ENCODE measurements around the gene FMNL2.

The FMNL2 gene

DNA sequence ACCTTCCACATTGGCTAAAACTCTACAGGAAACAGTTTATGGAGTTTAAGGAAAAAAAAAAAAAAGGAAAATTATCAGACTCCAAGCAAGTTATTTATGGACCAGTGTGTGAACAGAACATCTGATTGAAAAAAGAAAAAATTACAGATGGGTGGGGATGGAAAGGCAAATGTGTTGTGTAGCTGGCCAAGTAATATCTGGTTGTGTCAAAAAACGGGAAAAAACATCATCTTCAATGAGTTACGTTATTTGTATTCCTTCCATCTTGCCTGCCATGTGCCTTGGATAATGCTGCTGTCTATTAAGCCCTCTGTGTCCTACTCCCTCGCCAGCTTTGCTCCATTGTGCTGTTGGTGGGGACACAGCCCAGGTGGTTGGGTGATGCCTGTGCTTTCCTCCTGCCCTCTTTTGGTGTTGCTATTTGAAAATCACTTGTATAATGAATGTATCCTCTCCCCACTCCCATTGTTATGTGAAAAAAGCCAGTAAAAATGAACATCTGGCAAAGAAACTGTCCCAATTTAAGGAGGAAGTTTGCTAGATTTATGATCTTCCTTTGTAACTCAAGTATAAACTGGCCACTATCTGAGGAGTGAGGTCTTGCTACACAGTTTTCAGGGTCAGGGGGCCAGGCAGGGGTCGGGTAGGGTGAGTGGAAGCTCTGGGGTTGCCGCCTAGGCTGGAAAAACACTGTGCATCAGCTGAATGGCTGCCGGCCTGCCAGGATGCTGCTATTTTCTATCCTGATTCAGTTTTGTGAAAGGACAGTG is 155.9 kb downstream of the FMNL2 start:
- no peaks in the 10 kb centered on the region for H3K9me2 ChIP-seq (ENCODE audit: low read depth, low read length)
- no peak overlapping the region for H3K4me3 ChIP-seq (ENCODE audit: low read depth, low read length, poor library complexity, severe bottlenecking)
- no peak overlapping the region for H3K27ac ChIP-seq (ENCODE audit: low read depth, low read length, poor library complexity, severe bottlenecking)
- H3K9ac ChIP-seq (ENCODE audit: low read length): no peak overlapping the region
- no peak for TF ChIP-seq EZH2 (IDR thresholded peaks at IDR 0.05; ENCODE audit: borderline replicate concordance, low read length)
- TF ChIP-seq CTCF (IDR thresholded peaks at IDR 0.05; ENCODE audit: low read length): no peak
- no peaks in the 10 kb centered on the region for H3K9me3 ChIP-seq (ENCODE audit: low read length)
- no peaks in the 10 kb centered on the region for H3K4me1 ChIP-seq (ENCODE audit: insufficient read depth, low read length, severe bottlenecking)
- H4K20me1 ChIP-seq (ENCODE audit: insufficient read depth, low read length): no peaks in the 10 kb centered on the region
- H3K79me2 ChIP-seq (ENCODE audit: insufficient read depth, low read length): no peaks in the 10 kb centered on the region
- H3K27me3 ChIP-seq (ENCODE audit: insufficient read depth, low read length): no peaks in the 10 kb centered on the region
- no peak overlapping the region for H3K4me2 ChIP-seq (ENCODE audit: low read length)
- H3K36me3 ChIP-seq (ENCODE audit: insufficient read depth, low read length): no peaks in the 10 kb centered on the region
- no peak overlapping the region for H2AFZ ChIP-seq (ENCODE audit: low read length)
- no peaks in the 10 kb centered on the region for H3F3A ChIP-seq (ENCODE audit: insufficient read depth, low read length)

GRCh38 chr2:152492131-152492530 is 157.2 kb downstream of the FMNL2 start:
- no peaks in the 10 kb centered on the region for H3K4me1 ChIP-seq (ENCODE audit: insufficient read depth, low read length, severe bottlenecking)
- no peaks in the 10 kb centered on the region for H4K20me1 ChIP-seq (ENCODE audit: insufficient read depth, low read length)
- no peak overlapping the region for H3K9ac ChIP-seq (ENCODE audit: low read length)
- no peak overlapping the region for H3K4me3 ChIP-seq (ENCODE audit: low read depth, low read length, poor library complexity, severe bottlenecking)
- no peaks in the 10 kb centered on the region for H3K79me2 ChIP-seq (ENCODE audit: insufficient read depth, low read length)
- H3F3A ChIP-seq (ENCODE audit: insufficient read depth, low read length): no peaks in the 10 kb centered on the region
- H3K4me2 ChIP-seq (ENCODE audit: low read length): no peak overlapping the region
- no peaks in the 10 kb centered on the region for H3K36me3 ChIP-seq (ENCODE audit: insufficient read depth, low read length)
- H3K27me3 ChIP-seq (ENCODE audit: insufficient read depth, low read length): no peaks in the 10 kb centered on the region
- TF ChIP-seq EZH2 (IDR thresholded peaks at IDR 0.05; ENCODE audit: borderline replicate concordance, low read length): no peak
- no peak for TF ChIP-seq CTCF (IDR thresholded peaks at IDR 0.05; ENCODE audit: low read length)
- no peak overlapping the region for H3K27ac ChIP-seq (ENCODE audit: low read depth, low read length, poor library complexity, severe bottlenecking)
- no peaks in the 10 kb centered on the region for H3K9me3 ChIP-seq (ENCODE audit: low read length)
- no peak overlapping the region for H2AFZ ChIP-seq (ENCODE audit: low read length)
- no peaks in the 10 kb centered on the region for H3K9me2 ChIP-seq (ENCODE audit: low read depth, low read length)

GRCh38 chr2:152492911-152493310 is 157.9 kb downstream of the FMNL2 start:
- Histone ChIP-seq H2AFZ (ENCODE audit: low read length) (no peak overlapping the region), H3K4me1 (ENCODE audit: insufficient read depth, low read length, severe bottlenecking) (no peaks in the 10 kb centered on the region), H3K4me2 (ENCODE audit: low read length) (no peak overlapping the region), H3K27me3 (ENCODE audit: insufficient read depth, low read length) (no peaks in the 10 kb centered on the region), H3K27ac (ENCODE audit: low read depth, low read length, poor library complexity, severe bottlenecking) (no peak overlapping the region), H3K9ac (ENCODE audit: low read length) (no peak overlapping the region), H3F3A (ENCODE audit: insufficient read depth, low read length) (no peaks in the 10 kb centered on the region), H3K9me3 (ENCODE audit: low read length) (no peaks in the 10 kb centered on the region), H4K20me1 (ENCODE audit: insufficient read depth, low read length) (no peaks in the 10 kb centered on the region), H3K4me3 (ENCODE audit: low read depth, low read length, poor library complexity, severe bottlenecking) (no peak overlapping the region), H3K9me2 (ENCODE audit: low read depth, low read length) (no peaks in the 10 kb centered on the region), H3K79me2 (ENCODE audit: insufficient read depth, low read length) (no peaks in the 10 kb centered on the region), H3K36me3 (ENCODE audit: insufficient read depth, low read length) (no peaks in the 10 kb centered on the region)
- TF ChIP-seq EZH2 (IDR thresholded peaks at IDR 0.05; ENCODE audit: borderline replicate concordance, low read length): no peak
- no peak for TF ChIP-seq CTCF (IDR thresholded peaks at IDR 0.05; ENCODE audit: low read length)
